ENCODE measurements around the gene SRPK3.
"Not testable (repeated sequence)": the region's sequence is repeated elsewhere in the genome, so short reads cannot be mapped to it uniquely, and the experiment has no call there.

SRPK3 gene

GRCh38 chrX:153814591-153815315 lies 33.9 kb downstream of the SRPK3 start:
- no peak for DNase-seq

DNA sequence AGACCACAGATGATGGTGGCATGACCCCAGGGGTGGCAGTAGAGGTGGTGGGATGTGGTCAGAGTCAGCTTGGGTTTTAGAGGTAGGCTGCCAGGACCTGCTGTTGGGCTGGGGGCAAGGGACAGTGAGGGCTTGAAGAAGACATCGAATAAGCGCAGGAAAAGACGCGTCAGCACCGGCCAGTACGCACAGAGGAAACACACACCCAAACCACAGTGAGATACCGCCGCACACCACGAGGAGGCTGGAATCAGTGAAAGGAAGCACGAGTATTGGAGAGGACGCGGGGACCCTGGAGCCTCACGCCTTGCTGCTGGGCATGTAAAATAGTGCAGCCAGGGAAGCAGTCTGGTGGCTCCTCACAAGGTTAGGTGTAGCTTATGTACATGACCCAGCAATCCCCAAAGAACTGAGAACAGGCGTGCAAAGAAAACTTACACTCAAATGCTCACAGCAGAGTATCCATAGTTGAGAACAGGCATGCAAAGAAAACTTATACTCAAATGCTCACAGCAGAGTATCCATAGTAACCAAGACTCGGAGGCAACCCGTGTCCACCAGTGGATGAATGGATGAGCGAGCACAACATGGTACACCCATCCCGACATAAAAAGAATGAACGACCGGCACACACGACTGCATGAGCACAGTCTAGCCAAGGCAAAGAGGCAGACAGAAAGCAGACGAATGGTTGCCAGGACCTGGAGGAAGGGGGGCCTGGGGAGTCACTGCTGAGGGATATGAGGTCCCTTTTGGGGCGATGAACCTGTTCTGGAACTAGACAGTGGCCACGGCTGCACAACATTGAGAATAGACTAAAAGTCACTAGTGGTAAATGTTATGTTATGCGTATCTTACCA lies 36.2 kb downstream of the SRPK3 start:
- peak; percentile 45 for DNase-seq

DNA sequence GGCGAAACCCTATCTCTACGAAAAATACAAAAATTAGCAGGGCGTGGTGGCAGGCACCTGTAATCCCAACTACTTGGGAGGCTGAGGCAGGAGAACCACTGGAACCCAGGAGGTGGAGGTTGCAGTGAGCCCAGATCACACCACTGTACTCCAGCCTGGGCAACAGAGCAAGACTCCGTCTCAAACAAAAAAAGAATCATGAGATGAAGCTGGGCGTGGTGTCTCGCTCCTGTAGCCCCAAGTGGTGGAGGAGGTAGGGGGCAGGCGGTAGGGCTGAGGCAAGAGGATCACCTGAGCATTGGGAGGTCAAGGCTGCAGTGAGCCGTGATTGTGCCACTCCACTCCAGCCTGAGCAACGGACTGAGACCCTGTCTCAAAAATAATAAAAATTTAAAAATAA lies 37.2 kb downstream of the SRPK3 start:
- DNase-seq: not testable (repeated sequence)

DNA sequence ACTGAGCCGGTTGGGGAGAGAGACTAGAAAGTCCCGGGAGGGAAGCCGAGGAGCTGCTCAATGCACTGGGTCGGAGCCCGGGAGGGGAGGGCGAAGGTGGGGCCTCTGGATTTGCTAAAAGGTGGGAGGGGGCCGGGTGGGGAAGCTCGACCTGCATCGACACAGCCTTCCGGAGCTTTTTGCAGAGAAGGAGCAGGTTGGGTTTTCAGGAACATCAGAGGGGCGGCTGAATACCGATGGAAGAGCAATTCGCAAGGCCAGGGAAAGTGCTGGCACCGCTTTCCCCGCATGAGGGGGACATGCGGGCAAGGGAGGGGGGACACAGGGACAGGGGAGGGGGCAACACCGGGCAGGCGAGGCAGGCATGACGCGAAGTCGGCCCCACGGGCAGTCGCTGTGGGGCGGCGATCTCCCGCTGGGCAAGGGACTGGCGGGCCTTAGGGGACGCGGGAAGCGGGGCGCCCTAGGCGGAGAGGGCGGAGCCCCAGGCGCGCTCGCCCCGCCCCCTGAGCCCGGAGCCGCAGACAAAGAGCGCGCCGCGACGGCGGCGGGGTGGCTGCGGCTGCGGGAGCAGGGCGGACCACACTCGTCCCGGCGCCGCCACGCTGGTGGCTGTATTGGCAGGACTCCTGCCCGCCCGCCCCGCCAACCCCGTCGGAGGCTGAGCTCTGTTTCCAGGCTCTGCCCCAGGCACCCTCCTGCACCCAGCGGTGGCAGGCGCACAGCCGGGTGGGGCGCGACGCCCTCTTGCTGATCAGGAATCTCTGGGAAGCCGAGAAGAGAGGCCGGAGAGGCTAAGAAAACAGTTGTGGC lies 37.9 kb downstream of the SRPK3 start:
- peak; percentile 49 for DNase-seq

GRCh38 chrX:153819384-153820040 lies 38.7 kb downstream of the SRPK3 start:
- DNase-seq: no peak

DNA sequence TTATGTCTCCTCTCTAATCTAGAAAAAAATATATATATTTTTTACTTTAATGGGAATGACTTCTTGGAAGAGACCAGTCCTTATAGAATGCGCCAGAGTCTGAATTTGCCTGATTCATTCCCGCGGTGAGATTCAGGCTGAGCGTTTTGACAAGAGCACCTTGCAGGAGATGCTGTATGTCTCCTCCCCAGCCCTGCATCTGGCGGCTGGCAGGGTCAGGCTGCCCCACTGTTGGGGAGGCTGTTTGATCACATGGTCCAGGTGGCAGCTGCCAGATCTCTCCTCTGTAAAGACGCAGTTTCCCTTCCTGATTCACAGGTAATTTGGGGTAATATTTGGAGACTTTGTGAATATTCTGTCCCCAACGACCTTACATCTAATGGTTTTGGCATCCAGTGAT lies 39.8 kb downstream of the SRPK3 start:
- DNase-seq: no peak

DNA sequence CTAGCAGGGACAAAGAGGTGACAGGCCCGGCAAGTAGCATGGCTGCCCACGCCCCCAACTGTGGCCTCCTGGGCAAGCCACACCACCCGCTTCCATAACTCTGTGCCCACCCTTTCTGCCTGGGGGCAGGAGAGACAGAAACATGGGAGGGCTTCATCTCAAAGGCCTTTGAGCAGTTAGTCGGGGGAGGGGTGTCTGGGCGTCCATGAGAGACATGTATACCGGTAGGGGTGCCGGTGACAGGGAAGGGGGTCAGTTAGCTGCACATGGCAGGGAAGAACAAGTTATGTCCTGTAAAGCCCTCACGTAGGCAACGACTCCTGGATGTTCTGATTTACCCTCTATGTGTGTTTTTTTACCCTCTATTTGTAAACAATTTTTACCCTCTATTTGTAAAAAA lies 40.2 kb downstream of the SRPK3 start:
- no peak for DNase-seq

DNA sequence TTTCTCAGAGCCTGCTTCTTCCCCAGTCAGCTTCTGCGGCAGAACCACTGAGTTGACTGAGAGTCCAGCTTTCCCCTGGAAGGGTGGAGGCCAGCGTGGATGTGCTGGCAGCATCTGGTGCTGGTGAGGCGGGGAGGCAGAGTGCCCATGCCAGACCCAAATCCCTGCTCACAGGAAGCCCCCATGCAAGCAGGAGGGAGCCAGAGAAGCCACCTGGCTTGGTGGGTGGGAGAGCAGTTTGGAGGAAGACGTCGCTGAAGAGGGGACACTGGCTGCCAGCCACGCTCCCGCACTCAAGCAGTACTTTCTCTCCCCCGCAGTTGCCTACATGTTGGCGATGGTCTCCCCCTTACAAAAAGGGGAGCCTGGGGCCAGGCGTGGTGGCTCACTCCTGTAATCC lies 43.5 kb downstream of the SRPK3 start:
- no peak for DNase-seq

DNA sequence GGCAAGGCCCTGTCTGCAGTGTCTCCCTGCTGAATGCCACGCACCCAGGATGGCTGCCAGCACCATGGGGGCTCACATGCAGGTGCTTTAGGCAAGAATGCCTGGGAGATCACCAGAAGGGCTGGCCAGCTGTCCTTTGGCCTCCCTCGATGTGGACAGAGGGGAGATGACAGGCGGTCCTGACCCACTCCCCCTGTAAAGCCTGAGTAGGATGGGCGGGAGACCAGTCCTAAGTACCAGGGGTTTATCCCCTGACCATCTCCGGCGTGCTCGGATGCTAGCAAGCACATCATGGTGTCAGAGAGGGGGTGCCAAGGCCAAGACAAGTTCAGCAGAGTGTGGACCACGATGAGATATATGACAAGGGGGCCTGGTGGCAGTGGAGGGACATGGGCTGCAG lies 44.2 kb downstream of the SRPK3 start:
- DNase-seq: no peak

- no peak for DNase-seq
Measured at GRCh38 chrX:153827016-153827415, 46.2 kb downstream of the SRPK3 start.

DNA sequence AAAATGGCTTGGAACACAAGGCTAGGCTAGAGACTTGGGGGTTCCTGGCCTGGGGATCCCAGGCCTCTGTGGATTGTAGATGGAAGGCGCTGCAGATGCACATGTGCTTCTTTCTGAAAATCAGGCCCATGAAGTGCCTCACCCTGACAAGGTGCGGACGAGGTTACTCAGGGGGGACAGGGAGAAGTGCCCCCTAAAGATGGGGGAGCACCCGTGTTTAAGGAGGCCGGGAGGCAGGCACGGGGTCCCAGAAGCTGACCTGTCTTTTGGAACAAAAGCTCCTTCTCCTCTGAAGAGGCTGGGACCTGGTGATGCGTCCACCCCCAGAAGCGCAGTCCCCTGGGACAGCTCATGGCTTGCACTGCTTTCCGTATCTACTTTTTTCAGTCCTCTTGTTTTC lies 47.1 kb downstream of the SRPK3 start:
- no peak for DNase-seq

- DNase-seq: no peak
Measured at GRCh38 chrX:153828308-153828707, 47.5 kb downstream of the SRPK3 start.

DNA sequence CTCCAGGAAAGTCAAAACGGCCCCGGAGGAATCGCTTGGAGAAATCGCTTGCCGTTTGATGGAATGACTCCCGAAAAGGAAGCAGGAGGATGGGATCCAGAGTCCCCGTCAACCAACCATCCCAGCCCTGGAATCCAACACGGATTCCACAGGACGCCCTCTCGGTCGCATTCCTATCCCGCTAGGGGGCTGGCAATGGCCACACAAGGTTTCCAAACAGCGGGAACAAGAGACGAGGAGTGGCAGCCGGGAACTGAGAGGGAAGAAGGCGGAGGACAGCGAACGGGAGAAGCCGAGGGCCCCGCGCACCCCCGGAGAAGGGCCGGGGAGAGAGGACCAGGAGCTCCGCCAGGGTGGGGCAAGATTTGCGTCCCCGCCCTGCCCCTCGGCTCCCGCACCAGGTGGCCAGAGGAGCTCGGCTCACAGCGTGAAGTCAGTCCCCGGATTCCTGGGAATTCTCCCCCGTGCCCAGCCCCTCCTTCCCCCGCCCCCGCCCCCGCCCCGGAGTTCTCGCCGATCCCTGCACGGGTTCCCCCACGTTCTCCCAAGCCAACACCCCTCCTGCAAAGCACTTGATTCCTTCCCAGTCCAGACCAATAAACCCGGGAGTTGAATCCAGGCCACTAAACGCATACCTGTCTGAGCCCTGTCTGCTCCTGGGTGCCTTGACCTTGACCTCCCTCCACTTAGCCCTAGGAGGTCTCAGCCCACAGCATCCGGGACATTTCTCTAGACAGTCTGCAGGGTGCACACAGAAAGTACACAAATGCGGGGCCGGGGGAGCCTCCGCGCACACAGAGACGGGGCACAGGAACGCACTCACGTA lies 48.1 kb downstream of the SRPK3 start:
- DNase-seq: no peak

DNA sequence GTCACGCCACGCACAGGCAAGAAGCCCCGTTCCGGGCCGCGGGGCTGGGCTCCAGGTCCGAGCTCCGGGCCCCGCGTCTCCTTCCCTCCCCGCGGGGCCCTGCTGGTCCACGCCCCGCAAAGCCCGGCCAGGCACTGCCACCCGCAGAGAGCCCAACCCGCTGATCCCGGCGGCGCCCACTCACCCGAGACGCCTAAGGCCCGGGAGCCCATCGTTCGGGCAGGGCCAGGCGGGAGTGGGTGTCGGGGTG lies 48.6 kb downstream of the SRPK3 start:
- no peak for DNase-seq

DNA sequence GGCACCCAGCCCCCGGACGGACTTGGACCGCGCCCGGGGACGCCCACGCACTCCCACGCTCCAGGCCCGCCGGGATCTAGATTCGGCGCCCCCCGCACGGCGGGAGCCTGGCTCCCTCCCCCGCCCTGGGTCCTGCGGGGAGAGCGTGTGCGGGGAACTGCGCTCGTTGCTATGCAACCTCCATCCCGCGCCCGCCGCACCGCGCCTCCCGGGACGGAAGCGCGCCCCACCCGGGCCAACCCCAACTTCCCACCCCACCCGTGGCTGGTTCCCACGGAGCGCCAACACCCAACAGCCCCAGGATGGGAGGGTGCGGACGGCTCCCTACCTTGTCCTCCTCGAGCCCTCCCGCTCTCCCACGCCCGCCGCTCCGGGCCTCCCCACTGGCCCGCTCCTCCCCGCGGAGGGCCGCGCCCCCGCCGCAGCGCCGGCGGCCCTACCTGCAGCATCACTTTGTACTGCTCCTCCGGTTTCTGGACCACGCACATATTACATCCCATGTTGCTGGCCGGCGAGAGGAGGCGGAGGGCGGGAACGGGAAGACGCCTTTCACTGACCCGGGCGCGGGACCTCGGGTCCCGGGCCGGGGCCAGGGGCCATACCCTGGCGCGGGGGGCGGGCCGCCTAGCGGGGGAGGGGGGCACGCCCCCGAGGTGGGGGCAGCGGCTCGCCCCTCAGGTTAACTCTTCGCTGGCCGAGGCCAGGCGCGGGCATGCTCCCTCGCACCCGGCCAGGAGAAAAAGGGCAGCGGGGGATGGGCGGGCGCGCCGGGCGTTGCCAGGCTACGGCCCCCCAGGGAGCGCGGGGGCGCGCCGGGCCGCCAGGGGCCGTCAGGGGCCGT lies 49.2 kb downstream of the SRPK3 start, which contains the start of gene PDZD4:
PDZD4 (minus strand) TSS at position 746 of the 841 bp plus-strand sequence; CDS start at position 500, 246 bp downstream.
- peak; percentile 32 for DNase-seq

- DNase-seq: no peak
Measured at GRCh38 chrX:153830640-153831428, 50.0 kb downstream of the SRPK3 start.

GRCh38 chrX:153831429-153832150 lies 50.7 kb downstream of the SRPK3 start:
- DNase-seq: no peak

DNA sequence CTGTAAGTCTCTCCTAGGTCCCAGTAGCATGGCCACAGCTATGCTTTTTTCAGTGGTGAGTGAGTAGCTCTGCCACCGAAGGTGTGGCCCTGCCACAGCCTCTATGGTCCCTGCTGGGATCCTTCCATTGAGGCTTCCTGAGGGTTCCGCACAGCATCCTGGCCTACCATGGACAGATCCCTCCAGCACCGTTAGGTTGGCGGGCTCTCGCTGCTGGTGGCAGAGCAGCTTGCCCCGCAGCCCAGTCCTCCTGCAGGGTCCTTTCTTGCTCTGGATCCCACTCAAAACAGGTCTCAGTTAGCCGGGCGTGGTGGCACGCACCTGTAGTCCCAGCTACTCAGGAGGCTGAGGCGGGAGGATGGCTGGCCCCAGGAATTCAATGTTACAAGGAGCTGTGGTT lies 51.9 kb downstream of the SRPK3 start:
- no peak for DNase-seq
